ENCODE data around the gene ZCCHC8. TPM values are rescaled to one million over a fixed set of nuclear protein-coding genes. Genes with fewer than 3 reads are reported as not detected.

ZCCHC8 gene
- total and polyA plus RNA-seq, 2 of the 8 experiments (the other 6 are each of a cell fraction or from before 2014, with no cell fraction given) = 13.8 to 28.9 TPM

DNA sequence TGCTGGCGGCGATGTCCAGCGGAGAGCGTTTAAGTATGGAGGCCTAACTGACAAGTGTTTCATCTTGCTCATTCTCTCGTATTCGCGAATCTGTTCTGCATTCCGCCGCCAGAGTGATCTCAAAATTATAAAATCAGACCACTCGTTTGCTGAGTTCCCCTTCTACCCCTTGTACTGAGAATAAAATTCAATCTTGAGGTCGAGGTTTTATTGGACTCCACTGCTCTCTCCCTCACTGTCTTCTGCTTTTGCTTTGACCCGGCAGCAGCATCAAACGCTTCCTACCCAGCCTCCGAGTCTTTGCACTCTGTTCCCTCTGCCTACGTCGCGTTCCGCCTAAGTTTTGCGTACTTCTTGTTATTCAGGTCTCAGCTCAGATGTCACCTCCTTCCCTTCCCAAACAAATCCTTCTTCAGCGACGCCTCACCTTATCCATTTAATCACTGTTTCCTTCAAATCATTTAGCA lies 26.8 kb upstream of the ZCCHC8 start (continued):
- TF ChIP-seq SUZ12 (IDR thresholded peaks at IDR 0.05; ENCODE audit: low read length) = no peak

All from H1 (cell line).